C4-2B (cell line): Measurements from ENCODE around the gene NPTX1.

Experiments used
- CTCF ChIP-seq: fragments of 450-650 bp; conservative IDR thresholded peaks from 2 replicates; pipeline ENCODE4 v1.5.1; 2017; ENCODE audit warnings: mild to moderate bottlenecking
- ZFX ChIP-seq: fragments of 450-650 bp; IDR thresholded peaks from 2 replicates; pipeline ENCODE4 v1.6.1; 2017

DNA sequence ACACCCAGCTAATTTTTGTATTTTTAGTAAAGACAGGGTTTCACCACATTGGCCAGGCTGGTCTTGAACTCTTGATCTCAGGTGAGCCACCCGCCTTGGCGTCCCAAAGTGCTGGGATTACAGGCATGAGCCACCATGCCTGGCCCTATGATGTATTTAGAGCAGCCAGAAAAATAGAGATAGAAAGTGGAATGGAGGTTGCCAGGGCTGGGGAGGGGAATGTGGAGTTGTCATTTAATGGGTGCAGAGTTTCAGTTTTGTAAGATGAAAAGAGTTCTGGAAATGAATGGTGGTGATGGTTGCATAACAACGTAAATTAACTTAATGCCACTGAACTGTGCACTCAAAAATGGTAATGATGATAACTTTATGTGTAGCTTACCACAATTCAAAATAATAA, 31.6 kb upstream of the NPTX1 start:
- TF ChIP-seq CTCF (no peak), ZFX (no peak)
